Panc1 (cell line): ENCODE measurements around the gene RPS15A. TPM values are rescaled to one million over a fixed set of nuclear protein-coding genes. Genes with fewer than 3 reads are reported as not detected.

Experiments used
- ATAC-seq: fragments of 200-7000 bp; cut with Tn5 transposase; 2 replicates; pipeline ENCODE4 v1.9.1; 2020; ENCODE audit warnings: mild to moderate bottlenecking, moderate library complexity
- BruUV-seq: library from RNA; stranded (reverse); fragments of 400-500 nt; replicated peaks from 2 replicates; lab custom pipeline; 2021; lab: Mats Ljungman, UMichigan
- CTCF ChIA-PET: fragments of 300-600 bp; sonication (Branson Sonifier 250); formaldehyde crosslinking; loops from one replicate; lab custom pipeline; 2022; ENCODE audit warnings: antibody characterized with exemption; lab: Charles Lee
- POLR2A ChIA-PET: fragments of 300-600 bp; sonication (Branson Sonifier 250); formaldehyde crosslinking; loops from one replicate; lab custom pipeline; 2022; ENCODE audit warnings: antibody characterized with exemption; lab: Charles Lee
- DNase-seq: peaks from one replicate; pipeline ENCODE4 v3.0.0-alpha.2; 2010; ENCODE audit warnings: low read depth, low spot score
- H3K27ac ChIP-seq: 2 replicates; pipeline ENCODE4 v1.5.1; 2011; ENCODE audit warnings: mild to moderate bottlenecking, low read length, inconsistent platforms
- H3K27me3 ChIP-seq: fragments of 200-500 bp; sonication (Bioruptor generic); 2 replicates; pipeline ENCODE4 v1.6.0; 2014; ENCODE audit warnings: low read length, inconsistent platforms; ENCODE audit not compliant: control insufficient read depth, insufficient read depth
- H3K36me3 ChIP-seq: fragments of 200-500 bp; sonication (Bioruptor generic); 2 replicates; pipeline ENCODE4 v1.5.1; 2014; ENCODE audit warnings: inconsistent platforms, mild to moderate bottlenecking, low read length, moderate library complexity; ENCODE audit not compliant: control insufficient read depth, insufficient read depth
- H3K4me1 ChIP-seq: 2 replicates; pipeline ENCODE4 v1.5.1; 2011; ENCODE audit warnings: inconsistent platforms, mild to moderate bottlenecking, low read length, moderate library complexity; ENCODE audit not compliant: control insufficient read depth, insufficient read depth
- H3K4me3 ChIP-seq, 2 experiments: 2 replicates each; pipeline ENCODE4 v1.5.1; 2011 to 2012; ENCODE audit warnings: low read depth in 2 of 2, low read length in 2 of 2, mild to moderate bottlenecking in 2 of 2, inconsistent platforms in 1 of 2, moderate library complexity in 1 of 2
- H3K9me3 ChIP-seq: fragments of 200-500 bp; sonication (Bioruptor generic); 2 replicates; pipeline ENCODE4 v1.5.1; 2014; ENCODE audit warnings: low read depth, mild to moderate bottlenecking, inconsistent platforms, low read length, moderate library complexity; ENCODE audit not compliant: control insufficient read depth, insufficient read depth
- CTCF ChIP-seq: fragments of 450-650 bp; IDR thresholded peaks from 2 replicates; pipeline ENCODE4 v1.5.1; 2017; ENCODE audit warnings: mild to moderate bottlenecking
- POLR2AphosphoS5 ChIP-seq: IDR thresholded peaks from 2 replicates; pipeline ENCODE4 v1.6.1; 2012; ENCODE audit warnings: mild to moderate bottlenecking, low read depth, low read length, moderate library complexity
- REST ChIP-seq, 2 experiments: IDR thresholded peaks; 2 replicates each; pipeline ENCODE4 v1.6.1; 2011 to 2012; ENCODE audit warnings: low read depth in 2 of 2, control low read depth in 1 of 2, low read length in 1 of 2, mild to moderate bottlenecking in 1 of 2, moderate library complexity in 1 of 2; ENCODE audit not compliant: insufficient read depth in 1 of 2
- SIN3A ChIP-seq: IDR thresholded peaks from 2 replicates; pipeline ENCODE4 v1.6.1; 2012; ENCODE audit warnings: low read depth, mild to moderate bottlenecking, low read length, moderate library complexity, borderline replicate concordance; ENCODE audit not compliant: insufficient read depth
- TCF7L2 ChIP-seq: IDR thresholded peaks from 2 replicates; pipeline ENCODE4 v1.6.1; 2011; ENCODE audit warnings: mild to moderate bottlenecking, low read depth, low read length, inconsistent platforms
- in situ Hi-C: cut with HindIII; loops from 2 replicates; pipeline ENCODE4 v1.10.0; 2016; ENCODE audit warnings: low sequenced_read_pairs, low pct_unique_long_range_greater_than_20kb
- intact Hi-C: fragments of 100-400 bp; cut with micrococcal nuclease; formaldehyde crosslinking; loops from one replicate; pipeline ENCODE4 v1.10.0; 2022; ENCODE audit not compliant: unreplicated experiment
- total RNA-seq: library from RNA; stranded (reverse); gene quantifications from one replicate; pipeline ENCODE4 v1.2.1, GENCODE V29; 2021; ENCODE audit not compliant: unreplicated experiment

Gene RPS15A
- total RNA-seq, 1 experiment from 2014 or later, result 1,366 TPM

GRCh38 chr16:18811925-18812324 lies 21.8 kb upstream of the RPS15A start:
- H3K9me3 ChIP-seq, result no peaks in the 10 kb centered on the region
- CTCF ChIA-PET, result no interaction called here
- POLR2A ChIA-PET, result no interaction called here
- DNase-seq (no peak), ATAC-seq (no peak)
- in situ Hi-C loops (no loop called here), intact Hi-C loops (no loop called here)
- no peaks in the 10 kb centered on the region for H3K4me1 ChIP-seq
- no peaks in the 10 kb centered on the region for H3K27me3 ChIP-seq
- peaks cover 67% of the 10 kb centered on the region for H3K36me3 ChIP-seq
- TF ChIP-seq SIN3A (no peak), POLR2AphosphoS5 (no peak), CTCF (no peak), REST (IDR thresholded peaks at IDR 0.05; ENCODE audit: insufficient read depth in 1 of 2, low read depth in 2 of 2, low read length in 1 of 2) (no peak)
- no peak overlapping the region for H3K4me3 ChIP-seq
- BruUV-seq, result no TSS peak
- H3K27ac ChIP-seq, result no peak overlapping the region

- TF ChIP-seq POLR2AphosphoS5, result no peak
- TF ChIP-seq CTCF, result no peak
- TF ChIP-seq REST (IDR thresholded peaks at IDR 0.05; ENCODE audit: insufficient read depth in 1 of 2, low read depth in 2 of 2, low read length in 1 of 2), result no peak
- no peak for TF ChIP-seq SIN3A
- no peak for TF ChIP-seq TCF7L2
- peaks cover 22% of the 10 kb centered on the region for H3K4me1 ChIP-seq
- no peaks in the 10 kb centered on the region for H3K27me3 ChIP-seq
- intact Hi-C loops (no loop called here), in situ Hi-C loops (no loop called here)
- H3K27ac ChIP-seq, result no peak overlapping the region
- no peak overlapping the region for H3K4me3 ChIP-seq
- ATAC-seq, result no peak
- no TSS peak for BruUV-seq
- peaks cover 56% of the 10 kb centered on the region for H3K36me3 ChIP-seq
- ChIA-PET CTCF (no interaction called here), POLR2A (no interaction called here)
- no peak for DNase-seq
- H3K9me3 ChIP-seq, result no peaks in the 10 kb centered on the region
Observed at GRCh38 chr16:18809165-18809564, 19.0 kb upstream of the RPS15A start.
